Fibroblast of skin of right biceps (primary cell): Measurements from ENCODE around the gene C11orf68.

Experiments used
- DNase-seq: peaks from one replicate; pipeline ENCODE4 v3.0.0-alpha.2; 2013

C11orf68 gene

GRCh38 chr11:65888163-65888814, 30.6 kb downstream of the C11orf68 start, which contains the start of gene FIBP:
Gene FIBP (minus strand): TSS chr11:65888471. CDS start chr11:65888418, 53 bp downstream.
- DNase-seq: peak; percentile 98

GRCh38 chr11:65887723-65888162, 31.1 kb downstream of the C11orf68 start:
- DNase-seq: peak; percentile 47

GRCh38 chr11:65886826-65887722, 31.8 kb downstream of the C11orf68 start:
- no peak for DNase-seq

- no peak for DNase-seq
Measured at GRCh38 chr11:65885808-65886536, 32.9 kb downstream of the C11orf68 start.

GRCh38 chr11:65885231-65885630, 33.6 kb downstream of the C11orf68 start:
- DNase-seq: no peak

- DNase-seq: peak; percentile 67
Measured at GRCh38 chr11:65884716-65885092, 34.2 kb downstream of the C11orf68 start.

- DNase-seq: no peak
Measured at GRCh38 chr11:65883786-65884715, 34.8 kb downstream of the C11orf68 start.

GRCh38 chr11:65883058-65883761, 35.7 kb downstream of the C11orf68 start:
- no peak for DNase-seq

- no peak for DNase-seq
Measured at GRCh38 chr11:65882120-65883057, 36.5 kb downstream of the C11orf68 start.

GRCh38 chr11:65880844-65881421, 37.9 kb downstream of the C11orf68 start:
- DNase-seq: no peak

GRCh38 chr11:65880027-65880426, 38.8 kb downstream of the C11orf68 start:
- no peak for DNase-seq

- DNase-seq: no peak
Measured at GRCh38 chr11:65879617-65880016, 39.2 kb downstream of the C11orf68 start, which contains the start of gene CTSW. Gene CTSW (plus strand): TSS chr11:65879837. CDS start chr11:65879855, 18 bp downstream.

GRCh38 chr11:65873318-65874156, 45.3 kb downstream of the C11orf68 start:
- peak; percentile 93 for DNase-seq

GRCh38 chr11:65872586-65873317, 46.1 kb downstream of the C11orf68 start, which contains the start of gene EFEMP2:
Gene EFEMP2 (minus strand): TSS chr11:65872800. CDS start chr11:65872354, 446 bp downstream.
- peak; percentile 73 for DNase-seq

- DNase-seq: peak; percentile 42
Measured at GRCh38 chr11:65871811-65872548, 46.9 kb downstream of the C11orf68 start.

GRCh38 chr11:65870706-65871681, 47.9 kb downstream of the C11orf68 start:
- no peak for DNase-seq
